Ovary (tissue), 3 donors: Measurements from ENCODE around the gene INPP5D.

ENCODE experiments used
- CTCF ChIP-seq, 3 donors: fragments of 450-650 bp in 2 of 3; fragments of 200-600 bp in 1 of 3; IDR thresholded peaks; one replicate each; pipeline versions ENCODE4 v1.5.1 to v1.8.0; 2016 to 2022; ENCODE audit warnings: antibody characterized with exemption in 3 of 3, mild to moderate bottlenecking in 1 of 3
- POLR2A ChIP-seq: fragments of 450-650 bp; IDR thresholded peaks from one replicate; pipeline ENCODE4 v1.6.1; 2017; ENCODE audit warnings: antibody characterized with exemption, mild to moderate bottlenecking, moderate library complexity
- donor health status: DM: no; HTN: no; CAD: no.

- TF ChIP-seq POLR2A (no peak), CTCF (IDR thresholded peaks at IDR 0.05) (no peak)
Observed at GRCh38 chr2:233062946-233063268, 2.8 kb downstream of the INPP5D start.
